Measurements from ENCODE around the gene RHPN2.
"Not testable (repeated sequence)": the region's sequence is repeated elsewhere in the genome, so short reads cannot be mapped to it uniquely, and the experiment has no call there.

The RHPN2 gene

GRCh38 chr19:32976223-32976805 lies 88.4 kb downstream of the RHPN2 start:
- peak; percentile 64 for DNase-seq (ENCODE audit: low read depth)

GRCh38 chr19:32971715-32972540 lies 92.8 kb downstream of the RHPN2 start, which contains the start of the genes CEP89 and FAAP24:
Gene CEP89 (minus strand): TSS chr19:32971958. CDS start chr19:32971874, 84 bp downstream.
Gene FAAP24 (plus strand): TSS chr19:32972242. CDS start chr19:32973197, 955 bp downstream.
- DNase-seq (ENCODE audit: low read depth), result peak; percentile 100

DNA sequence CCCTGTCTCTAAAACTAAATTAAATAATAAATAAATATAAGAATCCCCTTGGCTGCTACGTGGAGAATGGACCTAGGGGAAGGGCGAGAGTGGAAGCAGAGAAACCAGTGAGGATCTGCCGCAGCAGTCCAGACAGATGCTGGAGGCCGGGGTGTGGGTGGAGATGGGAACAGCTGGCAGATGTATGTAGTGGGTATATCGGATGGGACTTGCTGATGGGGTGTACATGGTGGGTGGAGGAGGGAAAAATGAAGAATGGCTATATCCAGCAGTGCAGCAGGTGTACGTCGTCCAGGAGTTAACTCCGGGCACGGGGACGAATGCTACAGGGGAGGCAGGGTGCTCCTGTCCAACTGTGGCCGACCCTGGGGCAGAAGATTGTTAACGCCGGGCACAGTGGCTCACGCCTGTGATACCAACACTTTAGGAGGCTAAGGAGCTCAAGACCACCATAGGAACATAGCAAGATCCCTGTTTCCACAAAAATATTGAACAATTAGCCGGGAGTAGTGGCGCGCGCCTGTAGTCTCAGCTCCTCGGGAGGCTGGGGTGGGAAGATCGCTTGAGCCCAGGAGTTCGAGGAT lies 93.6 kb downstream of the RHPN2 start:
- DNase-seq (ENCODE audit: low read depth), result no peak

GRCh38 chr19:32969549-32969948 lies 95.1 kb downstream of the RHPN2 start:
- no peak for DNase-seq (ENCODE audit: low read depth)

GRCh38 chr19:32966750-32967149 lies 97.9 kb downstream of the RHPN2 start:
- DNase-seq (ENCODE audit: low read depth), result no peak

DNA sequence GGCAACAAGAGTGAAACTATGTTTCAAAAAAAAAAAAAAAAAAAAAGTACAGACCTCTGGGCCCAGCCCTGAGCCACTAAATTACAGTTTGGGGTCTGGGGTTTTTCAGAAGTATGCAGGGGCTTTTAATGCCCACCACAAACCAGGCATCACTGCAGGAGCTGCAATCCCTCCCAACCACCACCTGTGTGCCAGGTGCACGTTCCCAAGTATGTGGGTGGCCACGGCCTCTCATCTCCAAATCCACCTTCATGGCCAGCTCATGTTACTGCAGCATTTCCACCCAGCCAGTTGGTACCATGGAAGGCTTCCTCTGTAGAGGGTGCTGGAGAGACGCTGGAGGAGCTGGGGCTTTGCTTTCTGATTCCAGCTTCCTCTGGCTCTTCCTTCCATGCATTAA lies 119.4 kb downstream of the RHPN2 start:
- no peak for DNase-seq (ENCODE audit: low read depth)

DNA sequence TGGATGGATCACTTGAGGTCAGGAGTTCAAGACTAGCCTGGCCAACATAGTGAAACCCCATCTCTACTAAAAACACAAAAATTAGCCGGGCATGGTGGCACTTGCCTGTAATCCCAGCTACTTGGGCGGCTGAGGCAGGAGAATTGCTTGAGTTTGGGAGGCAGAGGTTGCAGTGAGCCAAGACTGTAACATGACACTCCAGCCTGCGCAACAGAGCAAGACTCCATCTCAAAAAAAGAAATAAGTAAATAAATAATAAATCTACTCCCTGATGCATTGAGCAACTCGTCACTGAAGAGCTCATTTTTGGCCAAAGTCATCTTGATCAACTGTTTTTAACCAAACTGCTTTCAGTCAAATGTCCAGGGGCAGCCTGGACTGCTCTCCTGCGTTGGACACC lies 123.4 kb downstream of the RHPN2 start:
- DNase-seq (ENCODE audit: low read depth), result not testable (repeated sequence)

GRCh38 chr19:32936065-32936464 lies 128.6 kb downstream of the RHPN2 start:
- DNase-seq (ENCODE audit: low read depth), result no peak

- DNase-seq (ENCODE audit: low read depth), result no peak
Measured at GRCh38 chr19:32935629-32936028, 129.1 kb downstream of the RHPN2 start.

GRCh38 chr19:32933571-32933970 lies 131.1 kb downstream of the RHPN2 start:
- DNase-seq (ENCODE audit: low read depth), result no peak

- no peak for DNase-seq (ENCODE audit: low read depth)
Measured at GRCh38 chr19:32930567-32930966, 134.1 kb downstream of the RHPN2 start.

- DNase-seq (ENCODE audit: low read depth), result no peak
Measured at GRCh38 chr19:32928806-32929205, 135.9 kb downstream of the RHPN2 start.
